K562 (cell line): Measurements from ENCODE around the gene ACTBL2. TPM values are rescaled to one million over a fixed set of nuclear protein-coding genes. Genes with fewer than 3 reads are reported as not detected.
A peak's percentile ranks its signal among the peaks of the same experiment; 100 is the strongest.

Source experiments
- CBFA2T3 ChIP-seq: fragments of 450-650 bp; IDR thresholded peaks from 2 replicates; pipeline ENCODE4 v1.6.1; 2017
- CTBP1 ChIP-seq: fragments of 450-650 bp; IDR thresholded peaks from 2 replicates; pipeline ENCODE4 v1.6.1; 2016; ENCODE audit warnings: borderline replicate concordance
- EGR1 ChIP-seq: fragments of 450-650 bp; conservative IDR thresholded peaks from 2 replicates; pipeline ENCODE4 v1.6.1; 2017; ENCODE audit warnings: mild to moderate bottlenecking
- EHMT2 ChIP-seq: fragments of 450-650 bp; IDR thresholded peaks from 2 replicates; pipeline ENCODE4 v1.6.1; 2018; ENCODE audit warnings: antibody characterized with exemption
- HDAC1 ChIP-seq, 2 experiments: fragments of 450-650 bp; IDR thresholded peaks; 2 replicates each; pipeline ENCODE4 v1.6.1; 2016 to 2017; ENCODE audit warnings: inconsistent platforms in 1 of 2, mild to moderate bottlenecking in 1 of 2, moderate library complexity in 1 of 2
- JUN ChIP-seq, 2 experiments: sonication (generic) in 1 of 2; formaldehyde crosslinking in 1 of 2; IDR thresholded peaks; 2 replicates each; pipeline versions ENCODE4 v1.6.1 to v1.8.0; 2012 to 2022; ENCODE audit warnings: borderline replicate concordance in 2 of 2, mild to moderate bottlenecking in 2 of 2, improper control_type of control experiment in 1 of 2, low read depth in 1 of 2, low read length in 1 of 2, missing genetic modification reagents in 1 of 2
- KDM5B ChIP-seq: fragments of 200-600 bp; sonication (generic); IDR thresholded peaks from 2 replicates; pipeline ENCODE4 v1.6.1; 2012; ENCODE audit warnings: low read depth, mild to moderate bottlenecking, moderate library complexity, low read length, control low read depth, inconsistent platforms; ENCODE audit not compliant: insufficient replicate concordance
- L3MBTL2 ChIP-seq: fragments of 450-650 bp; IDR thresholded peaks from 2 replicates; pipeline ENCODE4 v1.6.1; 2016; ENCODE audit warnings: mild to moderate bottlenecking, moderate library complexity
- MEIS2 ChIP-seq: fragments of 450-650 bp; IDR thresholded peaks from 2 replicates; pipeline ENCODE4 v1.6.1; 2014; ENCODE audit warnings: mild to moderate bottlenecking; ENCODE audit not compliant: partially characterized antibody
- NCOR1 ChIP-seq: fragments of 450-650 bp; IDR thresholded peaks from 2 replicates; pipeline ENCODE4 v1.6.1; 2016; ENCODE audit warnings: mild to moderate bottlenecking, moderate library complexity
- NFE2 ChIP-seq: IDR thresholded peaks from 2 replicates; pipeline ENCODE4 v1.6.1; 2014; ENCODE audit warnings: antibody characterized with exemption, low read depth
- POLR2AphosphoS5 ChIP-seq: IDR thresholded peaks from 2 replicates; pipeline ENCODE4 v1.6.1; 2011; ENCODE audit warnings: mild to moderate bottlenecking, low read depth, low read length, moderate library complexity; ENCODE audit not compliant: control insufficient read depth, insufficient read depth
- TEAD2 ChIP-seq: fragments of 450-650 bp; IDR thresholded peaks from 2 replicates; pipeline ENCODE4 v1.6.1; 2016; ENCODE audit warnings: missing genetic modification characterization, control low read depth, missing compliant biosample characterization
- ZNF316 ChIP-seq: fragments of 450-650 bp; IDR thresholded peaks from 2 replicates; pipeline ENCODE4 v1.6.1; 2016
- ZNF586 ChIP-seq: fragments of 450-650 bp; formaldehyde crosslinking; conservative IDR thresholded peaks from 2 replicates; pipeline ENCODE4 v1.4.0; 2020; ENCODE audit warnings: mild to moderate bottlenecking, moderate library complexity
- ZSCAN32 ChIP-seq: fragments of 450-650 bp; formaldehyde crosslinking; IDR thresholded peaks from 2 replicates; pipeline ENCODE4 v1.4.0; 2020; ENCODE audit warnings: mild to moderate bottlenecking, moderate library complexity
- polyA plus RNA-seq, 8 experiments: library from polyadenylated mRNA; depleted of rRNA in 4 of 8; stranded (reverse) in 5 of 8; unstranded in 3 of 8; fragments of >200 nt; fragmentation: Nextera tagmentation in 2 of 8; fragmentation: Illumina TruSeq in 1 of 8; extraction: Ambion mirVana in 2 of 8; extraction: Trizol in 1 of 8; gene quantifications; 2 replicates each; pipeline versions ENCODE4 v1.2.1 to v1.2.3, GENCODE V29; 2011 to 2014; ENCODE audit warnings: inconsistent platforms in 1 of 8, missing spikeins in 1 of 8
- total RNA-seq, 7 experiments: library from RNA; depleted of rRNA in 6 of 7; stranded (reverse); fragments of >200 nt in 6 of 7; fragmentation: Illumina TruSeq in 2 of 7; extraction: Trizol in 2 of 7; gene quantifications; 2 replicates each; pipeline versions ENCODE4 v1.2.1 to v1.2.3, GENCODE V29; 2011 to 2021; ENCODE audit warnings: low replicate concordance in 1 of 7
- TF ChIP-seq, protein P1 (sequence below): fragments of 200-800 bp; sonication (Bioruptor generic); IDR thresholded peaks from 2 replicates; pipeline ENCODE4 v1.6.1; 2017; ENCODE audit warnings: missing genetic modification characterization, missing compliant biosample characterization
- TF ChIP-seq, protein P2 (sequence below): sonication (generic); formaldehyde crosslinking; IDR thresholded peaks from 2 replicates; pipeline ENCODE4 v1.5.0; 2020; ENCODE audit warnings: missing genetic modification reagents
- TF ChIP-seq, protein P3 (sequence below): fragments of 450-650 bp; IDR thresholded peaks from one replicate; pipeline ENCODE4 v1.6.1; 2018; ENCODE audit warnings: mild to moderate bottlenecking, moderate library complexity; ENCODE audit not compliant: partially characterized antibody
- TF ChIP-seq, protein P4 (sequence below): sonication (generic); formaldehyde crosslinking; IDR thresholded peaks from 2 replicates; pipeline ENCODE4 v1.8.0; 2023; ENCODE audit warnings: mild to moderate bottlenecking, missing genetic modification reagents

ACTBL2 gene
- total and polyA plus RNA-seq, 9 of the 15 experiments (the other 6 are each of a cell fraction or from before 2014, with no cell fraction given): not detected

DNA sequence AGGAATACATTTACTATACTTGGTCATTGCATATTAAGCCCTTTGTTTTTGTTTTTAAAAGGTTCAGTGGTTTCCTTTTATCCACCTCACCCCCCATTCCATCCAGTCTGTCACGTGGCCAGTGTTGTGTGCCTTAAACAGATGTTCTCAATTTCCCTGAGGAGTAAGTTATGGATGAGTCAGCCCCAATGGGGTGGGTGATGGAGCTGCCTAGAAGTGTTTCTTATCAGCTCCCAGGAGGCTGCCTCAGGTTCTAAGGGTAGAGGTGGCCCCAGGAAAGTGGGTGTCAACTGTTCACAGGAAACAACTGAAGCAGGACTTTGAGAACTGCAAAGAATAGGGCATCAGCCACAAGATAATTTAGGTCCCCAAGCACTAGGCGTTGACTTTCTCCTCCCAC is 41.1 kb downstream of the ACTBL2 start (continued):
- TF ChIP-seq HDAC1 (IDR thresholded peaks at IDR 0.05) (no peak), ZNF586 (CRISPR knock-in tag) (no peak), CTBP1 (peak; percentile 77), TEAD2 (0 out of 2 replicates have a peak, but pooled peaks have one; percentile 24), KDM5B (no peak), ZSCAN32 (CRISPR knock-in tag) (no peak), NFE2 (peak; percentile 39; the same call in 1 of the 2 replicates), CBFA2T3 (peak; percentile 85), POLR2AphosphoS5 (peak; percentile 48; the same call in 1 of the 2 replicates), EGR1 (peak; percentile 62), EHMT2 (no peak), NCOR1 (peak; percentile 58), ZNF316 (peak; percentile 42; the same call in 1 of the 2 replicates), JUN (IDR thresholded peaks at IDR 0.05; ENCODE audit: borderline replicate concordance, low read depth, low read length) (peak; percentile 78; the same call in 1 of the 2 replicates), JUN (CRISPR knock-in tag; IDR thresholded peaks at IDR 0.05; ENCODE audit: borderline replicate concordance) (no peak), L3MBTL2 (peak; percentile 47; the same call in 1 of the 2 replicates), MEIS2 (peak; percentile 13)
- TF ChIP-seq, protein P1, sequence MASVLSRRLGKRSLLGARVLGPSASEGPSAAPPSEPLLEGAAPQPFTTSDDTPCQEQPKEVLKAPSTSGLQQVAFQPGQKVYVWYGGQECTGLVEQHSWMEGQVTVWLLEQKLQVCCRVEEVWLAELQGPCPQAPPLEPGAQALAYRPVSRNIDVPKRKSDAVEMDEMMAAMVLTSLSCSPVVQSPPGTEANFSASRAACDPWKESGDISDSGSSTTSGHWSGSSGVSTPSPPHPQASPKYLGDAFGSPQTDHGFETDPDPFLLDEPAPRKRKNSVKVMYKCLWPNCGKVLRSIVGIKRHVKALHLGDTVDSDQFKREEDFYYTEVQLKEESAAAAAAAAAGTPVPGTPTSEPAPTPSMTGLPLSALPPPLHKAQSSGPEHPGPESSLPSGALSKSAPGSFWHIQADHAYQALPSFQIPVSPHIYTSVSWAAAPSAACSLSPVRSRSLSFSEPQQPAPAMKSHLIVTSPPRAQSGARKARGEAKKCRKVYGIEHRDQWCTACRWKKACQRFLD (CRISPR knock-in tag): 0 out of 2 replicates have a peak, but pooled peaks have one; percentile 32
- TF ChIP-seq, protein P2, sequence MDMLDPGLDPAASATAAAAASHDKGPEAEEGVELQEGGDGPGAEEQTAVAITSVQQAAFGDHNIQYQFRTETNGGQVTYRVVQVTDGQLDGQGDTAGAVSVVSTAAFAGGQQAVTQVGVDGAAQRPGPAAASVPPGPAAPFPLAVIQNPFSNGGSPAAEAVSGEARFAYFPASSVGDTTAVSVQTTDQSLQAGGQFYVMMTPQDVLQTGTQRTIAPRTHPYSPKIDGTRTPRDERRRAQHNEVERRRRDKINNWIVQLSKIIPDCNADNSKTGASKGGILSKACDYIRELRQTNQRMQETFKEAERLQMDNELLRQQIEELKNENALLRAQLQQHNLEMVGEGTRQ (CRISPR knock-in tag): peak; percentile 87
- TF ChIP-seq, protein P3, sequence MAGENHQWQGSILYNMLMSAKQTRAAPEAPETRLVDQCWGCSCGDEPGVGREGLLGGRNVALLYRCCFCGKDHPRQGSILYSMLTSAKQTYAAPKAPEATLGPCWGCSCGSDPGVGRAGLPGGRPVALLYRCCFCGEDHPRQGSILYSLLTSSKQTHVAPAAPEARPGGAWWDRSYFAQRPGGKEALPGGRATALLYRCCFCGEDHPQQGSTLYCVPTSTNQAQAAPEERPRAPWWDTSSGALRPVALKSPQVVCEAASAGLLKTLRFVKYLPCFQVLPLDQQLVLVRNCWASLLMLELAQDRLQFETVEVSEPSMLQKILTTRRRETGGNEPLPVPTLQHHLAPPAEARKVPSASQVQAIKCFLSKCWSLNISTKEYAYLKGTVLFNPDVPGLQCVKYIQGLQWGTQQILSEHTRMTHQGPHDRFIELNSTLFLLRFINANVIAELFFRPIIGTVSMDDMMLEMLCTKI: no peak
- TF ChIP-seq, protein P4, sequence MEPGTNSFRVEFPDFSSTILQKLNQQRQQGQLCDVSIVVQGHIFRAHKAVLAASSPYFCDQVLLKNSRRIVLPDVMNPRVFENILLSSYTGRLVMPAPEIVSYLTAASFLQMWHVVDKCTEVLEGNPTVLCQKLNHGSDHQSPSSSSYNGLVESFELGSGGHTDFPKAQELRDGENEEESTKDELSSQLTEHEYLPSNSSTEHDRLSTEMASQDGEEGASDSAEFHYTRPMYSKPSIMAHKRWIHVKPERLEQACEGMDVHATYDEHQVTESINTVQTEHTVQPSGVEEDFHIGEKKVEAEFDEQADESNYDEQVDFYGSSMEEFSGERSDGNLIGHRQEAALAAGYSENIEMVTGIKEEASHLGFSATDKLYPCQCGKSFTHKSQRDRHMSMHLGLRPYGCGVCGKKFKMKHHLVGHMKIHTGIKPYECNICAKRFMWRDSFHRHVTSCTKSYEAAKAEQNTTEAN: no peak
